Measurements from ENCODE around the gene MED8. TPM values are rescaled to one million over a fixed set of nuclear protein-coding genes. Genes with fewer than 3 reads are reported as not detected.
A peak's percentile ranks its signal among the peaks of the same experiment; 100 is the strongest.

The MED8 gene
- total RNA-seq, 1 experiment from 2014 or later, result 54.8 TPM

DNA sequence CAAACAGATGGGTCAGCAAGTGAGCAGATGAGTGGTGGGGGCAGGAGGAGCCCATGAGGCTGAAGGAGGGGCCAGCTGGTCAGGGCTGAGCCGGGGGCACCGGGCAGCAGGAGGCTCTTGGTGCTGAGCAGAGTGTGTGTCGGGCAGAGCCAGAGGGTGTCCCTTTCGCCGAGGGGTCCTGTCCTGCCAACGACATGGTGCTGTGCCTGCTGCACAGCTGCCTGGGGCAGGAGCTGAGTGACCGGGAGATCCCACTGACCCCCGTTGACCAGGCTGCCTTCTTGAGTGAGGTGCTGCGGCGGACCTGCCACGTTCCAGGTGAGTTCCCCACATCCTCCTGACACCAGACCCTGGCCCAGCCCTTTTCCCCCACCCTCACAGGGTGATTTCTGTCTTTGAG is 36.6 kb upstream of the MED8 start:
- H3K9me3 ChIP-seq (ENCODE audit: insufficient read depth, low read depth), result no peaks in the 10 kb centered on the region
- no peak overlapping the region for H3K27ac ChIP-seq
- no peaks in the 10 kb centered on the region for H3K79me2 ChIP-seq (ENCODE audit: low read depth)
- no peak overlapping the region for H3K4me3 ChIP-seq
- POLR2A ChIA-PET (ENCODE audit: unreplicated experiment), result no interaction called here
- H3K4me1 ChIP-seq (replicated peaks; ENCODE audit: insufficient read depth), result peaks cover 18% of the 10 kb centered on the region
- no peaks in the 10 kb centered on the region; the same call in 1 of the 2 replicates for H4K20me1 ChIP-seq (ENCODE audit: insufficient read depth)
- no peak overlapping the region for H3K4me2 ChIP-seq
- TF ChIP-seq, protein P1, sequence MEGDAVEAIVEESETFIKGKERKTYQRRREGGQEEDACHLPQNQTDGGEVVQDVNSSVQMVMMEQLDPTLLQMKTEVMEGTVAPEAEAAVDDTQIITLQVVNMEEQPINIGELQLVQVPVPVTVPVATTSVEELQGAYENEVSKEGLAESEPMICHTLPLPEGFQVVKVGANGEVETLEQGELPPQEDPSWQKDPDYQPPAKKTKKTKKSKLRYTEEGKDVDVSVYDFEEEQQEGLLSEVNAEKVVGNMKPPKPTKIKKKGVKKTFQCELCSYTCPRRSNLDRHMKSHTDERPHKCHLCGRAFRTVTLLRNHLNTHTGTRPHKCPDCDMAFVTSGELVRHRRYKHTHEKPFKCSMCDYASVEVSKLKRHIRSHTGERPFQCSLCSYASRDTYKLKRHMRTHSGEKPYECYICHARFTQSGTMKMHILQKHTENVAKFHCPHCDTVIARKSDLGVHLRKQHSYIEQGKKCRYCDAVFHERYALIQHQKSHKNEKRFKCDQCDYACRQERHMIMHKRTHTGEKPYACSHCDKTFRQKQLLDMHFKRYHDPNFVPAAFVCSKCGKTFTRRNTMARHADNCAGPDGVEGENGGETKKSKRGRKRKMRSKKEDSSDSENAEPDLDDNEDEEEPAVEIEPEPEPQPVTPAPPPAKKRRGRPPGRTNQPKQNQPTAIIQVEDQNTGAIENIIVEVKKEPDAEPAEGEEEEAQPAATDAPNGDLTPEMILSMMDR (conservative IDR thresholded peaks at IDR 0.05), result no peak
- TF ChIP-seq EZH2 (IDR thresholded peaks at IDR 0.05; ENCODE audit: low read depth), result no peak
- CTCF ChIA-PET, result no interaction called here
- no TSS peak for BruUV-seq (replicated peaks)
- intact Hi-C loops (cut with micrococcal nuclease; ENCODE audit: unreplicated experiment), result no loop called here
- H3K27me3 ChIP-seq (ENCODE audit: insufficient read depth, low read depth), result no peaks in the 10 kb centered on the region
- no peak for DNase-seq
- H3K9me2 ChIP-seq (ENCODE audit: insufficient read depth), result no peaks in the 10 kb centered on the region
- H3F3A ChIP-seq (ENCODE audit: insufficient read depth, low read depth), result peaks cover 29% of the 10 kb centered on the region
- no peak overlapping the region for H2AFZ ChIP-seq
- peaks cover 43% of the 10 kb centered on the region for H3K36me3 ChIP-seq (ENCODE audit: low read depth)

DNA sequence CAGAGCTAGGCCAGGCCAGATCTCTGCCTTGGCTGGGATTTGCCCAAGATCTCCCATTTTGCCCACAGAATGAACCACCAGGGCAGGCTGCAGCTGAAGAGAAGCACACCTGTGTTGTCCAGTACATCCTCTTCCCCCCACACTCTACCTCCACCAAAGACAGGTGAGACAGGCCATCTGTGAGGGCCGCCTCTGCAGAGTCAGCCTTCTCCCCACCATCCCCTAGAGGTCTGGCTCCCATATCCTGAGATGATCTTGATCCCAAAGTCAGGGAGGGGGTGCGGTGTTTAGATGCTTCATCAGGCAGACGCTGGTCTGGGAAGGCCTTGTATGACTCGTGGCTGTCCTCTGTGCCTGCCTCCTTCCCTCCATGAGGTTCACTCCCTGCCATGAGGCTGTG is 35.4 kb upstream of the MED8 start:
- POLR2A ChIA-PET (ENCODE audit: unreplicated experiment), result no interaction called here
- Histone ChIP-seq H3K4me3 (no peak overlapping the region), H3F3A (ENCODE audit: insufficient read depth, low read depth) (peaks cover 29% of the 10 kb centered on the region), H3K27ac (0 out of 2 replicates have a peak overlapping the region, but pooled peaks have one; percentile 81), H3K36me3 (ENCODE audit: low read depth) (peaks cover 50% of the 10 kb centered on the region), H3K79me2 (ENCODE audit: low read depth) (no peaks in the 10 kb centered on the region), H4K20me1 (ENCODE audit: insufficient read depth) (no peaks in the 10 kb centered on the region; the same call in 1 of the 2 replicates), H3K9me3 (ENCODE audit: insufficient read depth, low read depth) (no peaks in the 10 kb centered on the region), H3K9me2 (ENCODE audit: insufficient read depth) (no peaks in the 10 kb centered on the region), H3K27me3 (ENCODE audit: insufficient read depth, low read depth) (no peaks in the 10 kb centered on the region), H3K4me1 (replicated peaks; ENCODE audit: insufficient read depth) (peaks cover 18% of the 10 kb centered on the region), H3K4me2 (no peak overlapping the region), H2AFZ (no peak overlapping the region)
- TF ChIP-seq, protein P1 (conservative IDR thresholded peaks at IDR 0.05), result no peak
- TF ChIP-seq EZH2 (IDR thresholded peaks at IDR 0.05; ENCODE audit: low read depth), result no peak
- CTCF ChIA-PET, result no interaction called here
- intact Hi-C loops (cut with micrococcal nuclease; ENCODE audit: unreplicated experiment), result no loop called here
- no peak for DNase-seq
- BruUV-seq (replicated peaks), result no TSS peak

DNA sequence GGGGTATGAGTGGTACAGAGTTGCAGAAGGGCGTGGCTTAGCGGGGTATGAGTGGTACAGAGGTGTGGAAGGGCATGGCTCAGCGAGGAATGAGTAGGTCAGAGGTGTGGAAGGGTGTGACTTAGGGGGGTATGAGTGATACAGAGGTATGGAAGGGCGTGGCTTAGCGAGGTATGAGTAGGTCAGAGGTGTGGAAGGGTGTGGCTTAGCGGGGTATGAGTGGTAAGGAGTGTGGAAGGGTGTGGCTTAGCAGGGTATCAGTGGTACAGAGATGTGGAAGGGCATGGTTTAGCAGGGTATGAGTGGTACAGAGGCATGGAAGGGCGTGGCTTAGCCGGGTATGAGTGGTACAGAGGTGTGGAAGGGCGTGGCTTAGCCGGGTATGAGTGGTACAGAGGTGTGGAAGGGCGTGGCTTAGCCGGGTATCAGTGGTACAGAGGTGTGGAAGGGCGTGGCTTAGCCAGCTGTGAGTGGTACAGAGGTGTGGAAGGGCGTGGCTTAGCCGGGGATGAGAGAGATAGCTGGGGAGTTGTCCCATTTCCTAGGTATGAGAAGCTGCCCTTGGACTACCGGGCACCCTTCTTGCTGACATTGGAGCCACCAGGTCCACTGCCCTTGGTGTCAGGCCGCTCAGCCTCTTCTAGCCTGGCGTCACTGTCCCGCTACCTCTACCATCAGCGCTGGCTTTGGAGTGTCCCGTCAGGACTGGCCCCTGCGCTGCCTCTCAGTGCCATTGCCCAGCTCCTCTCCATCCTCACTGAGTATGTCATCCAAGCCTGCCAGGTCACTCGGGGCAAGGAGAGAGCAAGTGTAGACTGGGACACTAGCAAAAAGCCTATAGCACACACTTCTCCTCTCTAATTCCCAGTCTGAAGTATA is 34.3 kb upstream of the MED8 start:
- H2AFZ ChIP-seq, result no peak overlapping the region

More for the DNA sequence above, 34.3 kb upstream of the MED8 start:
- no peaks in the 10 kb centered on the region for H3K9me3 ChIP-seq (ENCODE audit: insufficient read depth, low read depth)
- TF ChIP-seq, protein P1 (conservative IDR thresholded peaks at IDR 0.05), result no peak
- no peak for TF ChIP-seq EZH2 (IDR thresholded peaks at IDR 0.05; ENCODE audit: low read depth)
- no peak overlapping the region for H3K4me3 ChIP-seq
- no peaks in the 10 kb centered on the region for H3K27me3 ChIP-seq (ENCODE audit: insufficient read depth, low read depth)
- no peaks in the 10 kb centered on the region for H3K9me2 ChIP-seq (ENCODE audit: insufficient read depth)
- ChIA-PET POLR2A (ENCODE audit: unreplicated experiment) (interaction anchor here (0.5 kb wide), 1 partner anchor 340 kb away, joined by 4 read pairs; no protein-coding TSS in a partner anchor), CTCF (interaction anchor here (0.6 kb wide), 1 partner anchor 235 kb away, joined by 3 read pairs; no protein-coding TSS in a partner anchor)
- intact Hi-C loops (cut with micrococcal nuclease; ENCODE audit: unreplicated experiment), result no loop called here
- BruUV-seq (replicated peaks), result no TSS peak
- peak overlapping the region; percentile 81 for H3K27ac ChIP-seq
- peaks cover 18% of the 10 kb centered on the region for H3K4me1 ChIP-seq (replicated peaks; ENCODE audit: insufficient read depth)
- H3K36me3 ChIP-seq (ENCODE audit: low read depth), result peaks cover 53% of the 10 kb centered on the region
- peaks cover 29% of the 10 kb centered on the region for H3F3A ChIP-seq (ENCODE audit: insufficient read depth, low read depth)
- no peaks in the 10 kb centered on the region; the same call in 1 of the 2 replicates for H4K20me1 ChIP-seq (ENCODE audit: insufficient read depth)
- H3K4me2 ChIP-seq, result no peak overlapping the region
- H3K79me2 ChIP-seq (ENCODE audit: low read depth), result no peaks in the 10 kb centered on the region
- DNase-seq, result peak; percentile 36 to 88
